NT2/D1 (cell line): Measurements from ENCODE around the gene ATP6AP1.

ENCODE experiments used
- DNase-seq: peaks from one replicate; pipeline ENCODE4 v3.0.0-alpha.2; 2011; ENCODE audit warnings: low read depth, low spot score
- H3K27me3 ChIP-seq: 2 replicates; pipeline ENCODE4 v1.6.0; 2011; ENCODE audit warnings: mild to moderate bottlenecking; ENCODE audit not compliant: insufficient read length, insufficient read depth
- H3K36me3 ChIP-seq: 2 replicates; pipeline ENCODE4 v1.6.1; 2011; ENCODE audit warnings: mild to moderate bottlenecking, low read length, mixed read lengths; ENCODE audit not compliant: insufficient read depth, insufficient read length
- H3K4me1 ChIP-seq: 2 replicates; pipeline ENCODE4 v1.5.1; 2011; ENCODE audit not compliant: insufficient read depth, insufficient read length
- H3K4me3 ChIP-seq: 2 replicates; pipeline ENCODE4 v1.5.1; 2011; ENCODE audit warnings: low read depth; ENCODE audit not compliant: insufficient read length
- H3K9ac ChIP-seq: 2 replicates; pipeline ENCODE4 v1.6.0; 2011; ENCODE audit warnings: low read depth; ENCODE audit not compliant: insufficient read length
- H3K9me3 ChIP-seq: 2 replicates; pipeline ENCODE4 v1.5.1; 2011; ENCODE audit warnings: mild to moderate bottlenecking, low read length; ENCODE audit not compliant: insufficient read depth
- SUZ12 ChIP-seq: IDR thresholded peaks from 2 replicates; pipeline ENCODE4 v1.6.1; 2011; ENCODE audit not compliant: insufficient read length, insufficient read depth; ENCODE audit errors: extremely low read depth
- YY1 ChIP-seq: IDR thresholded peaks from 2 replicates; pipeline ENCODE4 v1.6.1; 2011; ENCODE audit not compliant: insufficient read length, insufficient read depth
- ZNF274 ChIP-seq: IDR thresholded peaks from 2 replicates; pipeline ENCODE4 v1.6.1; 2011; ENCODE audit warnings: mild to moderate bottlenecking, low read depth, low read length

The ATP6AP1 gene

DNA sequence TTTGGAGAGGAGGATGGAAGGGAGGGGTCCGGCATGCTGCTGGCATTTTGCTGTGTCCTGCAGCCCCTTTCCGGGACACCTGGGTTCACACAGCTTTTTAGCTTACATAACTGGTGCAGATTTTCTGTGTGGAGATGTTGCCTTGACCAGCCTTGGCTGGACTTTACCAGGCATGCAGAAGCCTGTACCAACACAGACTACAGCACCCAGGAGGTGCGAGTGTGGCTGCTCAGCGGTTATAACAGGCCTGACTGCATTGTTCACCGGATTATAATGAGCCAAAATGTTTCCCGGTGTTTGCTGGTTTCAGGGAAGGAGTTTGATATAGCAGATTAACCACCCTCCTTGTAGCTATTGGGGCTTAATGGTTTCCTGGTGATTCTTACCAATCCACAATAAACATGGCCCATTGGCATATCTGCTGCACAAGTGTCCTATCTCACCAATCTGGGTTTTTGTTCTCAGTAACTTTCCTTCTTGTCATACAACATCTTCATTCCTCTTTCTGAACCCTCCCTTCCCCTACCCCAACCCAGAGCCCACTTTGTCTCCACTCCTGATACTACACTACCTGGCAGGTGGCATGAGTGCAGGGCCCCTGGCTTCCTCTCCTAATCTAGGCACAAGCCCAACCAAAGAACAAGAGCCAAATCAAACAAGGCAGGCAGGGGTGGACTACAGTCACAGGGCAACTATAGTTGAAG, 26.4 kb upstream of the ATP6AP1 start:
- no peak for DNase-seq
- no peak overlapping the region for H3K9ac ChIP-seq
- H3K36me3 ChIP-seq: peaks cover 29% of the 10 kb centered on the region
- TF ChIP-seq ZNF274: no peak
- TF ChIP-seq YY1: no peak
- TF ChIP-seq SUZ12: no peak
- no peak overlapping the region for H3K4me3 ChIP-seq
- H3K9me3 ChIP-seq: no peaks in the 10 kb centered on the region
- no peaks in the 10 kb centered on the region for H3K4me1 ChIP-seq
- no peaks in the 10 kb centered on the region for H3K27me3 ChIP-seq

GRCh38 chrX:154402622-154403127, 25.8 kb upstream of the ATP6AP1 start:
- Histone ChIP-seq H3K36me3 (peaks cover 29% of the 10 kb centered on the region), H3K9me3 (no peaks in the 10 kb centered on the region), H3K4me3 (no peak overlapping the region), H3K27me3 (no peaks in the 10 kb centered on the region), H3K4me1 (no peaks in the 10 kb centered on the region), H3K9ac (no peak overlapping the region)
- TF ChIP-seq YY1 (no peak), ZNF274 (no peak), SUZ12 (no peak)
- DNase-seq: no peak

- H3K9ac ChIP-seq: no peak overlapping the region
- H3K4me3 ChIP-seq: no peak overlapping the region
- DNase-seq: no peak
- TF ChIP-seq ZNF274: no peak
- no peak for TF ChIP-seq SUZ12
- no peak for TF ChIP-seq YY1
- no peaks in the 10 kb centered on the region for H3K27me3 ChIP-seq
- no peaks in the 10 kb centered on the region for H3K9me3 ChIP-seq
- H3K36me3 ChIP-seq: peaks cover 29% of the 10 kb centered on the region
- no peaks in the 10 kb centered on the region for H3K4me1 ChIP-seq
Observed at GRCh38 chrX:154403192-154403591, 25.3 kb upstream of the ATP6AP1 start.

GRCh38 chrX:154403858-154404257, 24.6 kb upstream of the ATP6AP1 start:
- H3K36me3 ChIP-seq: peaks cover 24% of the 10 kb centered on the region
- H3K4me3 ChIP-seq: no peak overlapping the region
- no peak for DNase-seq
- H3K4me1 ChIP-seq: peaks cover 1% of the 10 kb centered on the region
- no peak for TF ChIP-seq ZNF274
- TF ChIP-seq SUZ12: no peak
- TF ChIP-seq YY1: no peak
- no peak overlapping the region for H3K9ac ChIP-seq
- no peaks in the 10 kb centered on the region for H3K9me3 ChIP-seq
- H3K27me3 ChIP-seq: no peaks in the 10 kb centered on the region

GRCh38 chrX:154404625-154405192, 23.8 kb upstream of the ATP6AP1 start:
- Histone ChIP-seq H3K9ac (no peak overlapping the region), H3K4me3 (no peak overlapping the region), H3K27me3 (no peaks in the 10 kb centered on the region), H3K9me3 (no peaks in the 10 kb centered on the region), H3K36me3 (peaks cover 15% of the 10 kb centered on the region), H3K4me1 (peaks cover 1% of the 10 kb centered on the region)
- DNase-seq: no peak
- TF ChIP-seq ZNF274 (no peak), SUZ12 (no peak), YY1 (no peak)

GRCh38 chrX:154408659-154409221, 19.7 kb upstream of the ATP6AP1 start:
- no peaks in the 10 kb centered on the region for H3K27me3 ChIP-seq
- TF ChIP-seq SUZ12: no peak
- TF ChIP-seq YY1: no peak
- H3K4me1 ChIP-seq: peaks cover 1% of the 10 kb centered on the region
- peak overlapping the region; percentile 18 for H3K4me3 ChIP-seq
- peaks cover 3% of the 10 kb centered on the region for H3K36me3 ChIP-seq
- H3K9ac ChIP-seq: peak overlapping the region; percentile 64
- H3K9me3 ChIP-seq: no peaks in the 10 kb centered on the region
- DNase-seq: no peak

DNA sequence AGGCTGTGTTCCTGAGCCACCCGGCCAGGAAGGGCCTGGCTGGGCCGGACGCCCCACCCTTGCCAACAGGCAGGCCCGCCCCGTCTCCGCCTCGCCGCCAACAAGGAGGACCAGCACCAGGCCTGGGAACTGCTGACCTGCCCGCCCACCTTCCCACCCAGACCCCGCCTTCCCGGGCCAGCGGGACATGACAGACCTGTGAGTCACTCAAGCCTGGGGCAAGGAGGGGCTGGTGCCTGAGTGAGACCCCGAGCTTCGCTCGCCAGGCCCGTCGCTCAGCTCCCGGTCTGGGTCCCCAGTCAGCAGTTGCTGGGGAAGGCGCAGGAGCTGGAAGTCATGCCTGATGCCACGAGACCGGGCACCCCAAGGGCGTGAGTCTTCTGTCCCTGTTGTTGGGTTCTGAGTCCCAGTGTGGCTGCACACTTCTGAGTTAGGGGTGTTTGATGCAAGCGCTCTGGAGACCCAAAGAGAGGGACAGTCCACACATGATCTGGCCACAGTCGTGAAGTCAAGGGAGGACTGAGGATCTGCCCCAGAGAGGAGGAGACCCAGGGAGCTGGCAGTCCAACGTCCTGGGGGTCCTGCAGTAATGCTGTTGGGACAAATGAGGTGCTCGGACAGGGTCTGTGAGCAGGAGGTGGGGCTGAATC, 19.1 kb upstream of the ATP6AP1 start, which contains the start of gene DNASE1L1:
Gene DNASE1L1, minus strand, starts transcription at position 33 of the 650 bp plus-strand sequence. CDS start 3,686 bp downstream, outside the sequence.
- DNase-seq: no peak
- H3K4me1 ChIP-seq: peaks cover 1% of the 10 kb centered on the region
- TF ChIP-seq ZNF274 (no peak), YY1 (no peak), SUZ12 (no peak)
- H3K36me3 ChIP-seq: peaks cover 6% of the 10 kb centered on the region
- H3K27me3 ChIP-seq: no peaks in the 10 kb centered on the region
- peak within 1 kb of the TSS; percentile 64 for H3K9ac ChIP-seq
- peak within 1 kb of the TSS; percentile 18 for H3K4me3 ChIP-seq
- no peaks in the 10 kb centered on the region for H3K9me3 ChIP-seq
